Peyer's patch (tissue), 4 donors: ENCODE data around the gene UHRF1.

Experiments used
- POLR2A ChIP-seq, 2 donors: fragments of 450-650 bp; IDR thresholded peaks; one replicate each; pipeline ENCODE4 v1.5.1; 2017; ENCODE audit warnings: antibody characterized with exemption in 2 of 2, mild to moderate bottlenecking in 2 of 2, moderate library complexity in 2 of 2
- TF ChIP-seq, protein P1 (sequence below), 6 experiments: fragments of 450-650 bp in 4 of 6; fragments of 200-600 bp in 2 of 6; sonication (generic) in 1 of 6; IDR thresholded peaks; one replicate each; pipeline ENCODE4 v1.5.1; 2017 to 2019; ENCODE audit warnings: antibody characterized with exemption in 6 of 6, mild to moderate bottlenecking in 3 of 6, moderate library complexity in 1 of 6

DNA sequence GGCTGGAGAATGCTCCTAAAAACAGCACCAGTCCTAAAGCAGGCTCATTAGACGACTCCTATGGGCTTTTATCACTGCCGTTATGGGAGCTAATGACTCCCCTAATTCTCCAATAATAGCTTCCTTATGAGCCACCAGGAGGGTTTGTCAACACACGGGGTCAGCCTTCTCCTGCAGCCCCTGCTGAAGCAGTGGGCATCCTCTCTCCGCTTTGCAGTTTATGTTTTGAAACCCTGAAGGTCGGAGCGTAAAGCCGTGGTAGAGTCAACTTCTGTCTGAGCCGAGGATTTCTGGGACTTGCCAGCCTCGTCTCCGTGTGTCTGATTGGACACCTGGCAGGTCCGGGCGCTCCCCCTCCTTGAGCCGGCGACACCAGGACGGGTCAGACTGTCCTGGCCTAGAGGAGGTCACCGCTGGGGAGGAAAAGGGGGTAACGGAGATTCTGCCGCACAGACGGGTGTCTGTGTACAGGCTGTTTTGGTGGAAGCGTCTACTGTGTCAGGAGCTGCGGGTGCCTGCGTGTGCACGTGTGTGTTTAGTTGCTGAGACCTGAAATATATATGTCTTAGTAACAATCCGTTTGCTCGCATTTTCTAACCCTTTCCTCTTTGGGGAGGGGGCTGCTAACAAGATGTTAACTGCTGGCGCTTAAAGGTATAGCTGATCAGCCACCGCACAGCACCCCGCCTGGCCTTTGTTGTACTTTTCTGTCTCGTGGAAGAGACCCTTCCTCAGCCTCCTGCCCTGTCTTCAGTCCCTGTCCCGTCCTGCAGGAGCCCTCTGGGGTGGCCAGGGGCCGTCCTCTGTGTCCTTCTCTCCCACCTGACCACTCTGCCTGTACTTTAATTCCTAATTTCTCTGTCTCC, 61.5 kb downstream of the UHRF1 start:
- TF ChIP-seq, protein P1, sequence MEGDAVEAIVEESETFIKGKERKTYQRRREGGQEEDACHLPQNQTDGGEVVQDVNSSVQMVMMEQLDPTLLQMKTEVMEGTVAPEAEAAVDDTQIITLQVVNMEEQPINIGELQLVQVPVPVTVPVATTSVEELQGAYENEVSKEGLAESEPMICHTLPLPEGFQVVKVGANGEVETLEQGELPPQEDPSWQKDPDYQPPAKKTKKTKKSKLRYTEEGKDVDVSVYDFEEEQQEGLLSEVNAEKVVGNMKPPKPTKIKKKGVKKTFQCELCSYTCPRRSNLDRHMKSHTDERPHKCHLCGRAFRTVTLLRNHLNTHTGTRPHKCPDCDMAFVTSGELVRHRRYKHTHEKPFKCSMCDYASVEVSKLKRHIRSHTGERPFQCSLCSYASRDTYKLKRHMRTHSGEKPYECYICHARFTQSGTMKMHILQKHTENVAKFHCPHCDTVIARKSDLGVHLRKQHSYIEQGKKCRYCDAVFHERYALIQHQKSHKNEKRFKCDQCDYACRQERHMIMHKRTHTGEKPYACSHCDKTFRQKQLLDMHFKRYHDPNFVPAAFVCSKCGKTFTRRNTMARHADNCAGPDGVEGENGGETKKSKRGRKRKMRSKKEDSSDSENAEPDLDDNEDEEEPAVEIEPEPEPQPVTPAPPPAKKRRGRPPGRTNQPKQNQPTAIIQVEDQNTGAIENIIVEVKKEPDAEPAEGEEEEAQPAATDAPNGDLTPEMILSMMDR (IDR thresholded peaks at IDR 0.05): no peak
- TF ChIP-seq POLR2A (IDR thresholded peaks at IDR 0.05): no peak
